ENCODE measurements around the gene ALK.

GRCh38 chr2:29360016-29360784, 561.2 kb downstream of the ALK start:
- no peak for TF ChIP-seq CTCF (IDR thresholded peaks at IDR 0.05; ENCODE audit: low read length)
- no peak for TF ChIP-seq EZH2 (IDR thresholded peaks at IDR 0.05; ENCODE audit: borderline replicate concordance, low read length)
